Measurements from ENCODE around the gene GAPVD1. TPM values are rescaled to one million over a fixed set of nuclear protein-coding genes. Genes with fewer than 3 reads are reported as not detected.
"Not testable (repeated sequence)": the region's sequence is repeated elsewhere in the genome, so short reads cannot be mapped to it uniquely, and the experiment has no call there.

GAPVD1 gene
- total RNA-seq, 1 donor from 2014 or later: 43.5 TPM

DNA sequence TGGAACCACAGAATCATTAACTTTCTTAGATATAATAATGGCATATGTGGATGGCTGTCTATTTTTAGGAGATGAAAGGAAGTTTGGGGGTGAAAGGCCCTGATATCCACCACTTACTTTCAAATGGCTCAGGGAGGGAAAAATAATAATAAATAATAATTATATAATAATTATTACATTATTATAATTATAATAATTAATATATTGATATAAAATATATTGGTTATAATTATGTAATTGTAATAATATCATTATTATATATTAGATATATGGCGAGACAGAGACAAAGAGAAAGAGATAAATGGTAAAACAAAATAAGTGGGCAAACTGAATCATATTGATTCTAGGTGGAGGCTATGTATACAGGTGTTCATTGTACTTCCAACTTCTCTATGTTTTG lies 136.6 kb downstream of the GAPVD1 start:
- Mint-ChIP-seq H3K4me3 (no peak overlapping the region), H3K36me3 (no peaks in the 10 kb centered on the region), H3K27me3 (ENCODE audit: insufficient read depth, low read depth) (peaks cover 3% of the 10 kb centered on the region), H3K9me3 (no peaks in the 10 kb centered on the region), H3K4me1 (peaks cover 6% of the 10 kb centered on the region), H3K27ac (no peak overlapping the region)
- Histone ChIP-seq H2AFZ (replicated peaks) (no peak overlapping the region), H4K20me1 (ENCODE audit: low read depth) (no peaks in the 10 kb centered on the region), H3K27me3 (no peaks in the 10 kb centered on the region), H3K4me3 (no peak overlapping the region), H3K4me1 (no peaks in the 10 kb centered on the region), H3F3A (ENCODE audit: low read depth) (peaks cover 9% of the 10 kb centered on the region), H3K36me3 (no peaks in the 10 kb centered on the region), H3K4me2 (no peak overlapping the region), H3K79me2 (ENCODE audit: low read depth) (no peaks in the 10 kb centered on the region), H3K27ac (no peak overlapping the region), H3K9ac (no peak overlapping the region), H3K9me3 (ENCODE audit: low read depth) (no peaks in the 10 kb centered on the region)
- no peak for DNase-seq (ENCODE audit: low spot score)
- TF ChIP-seq, protein P1, sequence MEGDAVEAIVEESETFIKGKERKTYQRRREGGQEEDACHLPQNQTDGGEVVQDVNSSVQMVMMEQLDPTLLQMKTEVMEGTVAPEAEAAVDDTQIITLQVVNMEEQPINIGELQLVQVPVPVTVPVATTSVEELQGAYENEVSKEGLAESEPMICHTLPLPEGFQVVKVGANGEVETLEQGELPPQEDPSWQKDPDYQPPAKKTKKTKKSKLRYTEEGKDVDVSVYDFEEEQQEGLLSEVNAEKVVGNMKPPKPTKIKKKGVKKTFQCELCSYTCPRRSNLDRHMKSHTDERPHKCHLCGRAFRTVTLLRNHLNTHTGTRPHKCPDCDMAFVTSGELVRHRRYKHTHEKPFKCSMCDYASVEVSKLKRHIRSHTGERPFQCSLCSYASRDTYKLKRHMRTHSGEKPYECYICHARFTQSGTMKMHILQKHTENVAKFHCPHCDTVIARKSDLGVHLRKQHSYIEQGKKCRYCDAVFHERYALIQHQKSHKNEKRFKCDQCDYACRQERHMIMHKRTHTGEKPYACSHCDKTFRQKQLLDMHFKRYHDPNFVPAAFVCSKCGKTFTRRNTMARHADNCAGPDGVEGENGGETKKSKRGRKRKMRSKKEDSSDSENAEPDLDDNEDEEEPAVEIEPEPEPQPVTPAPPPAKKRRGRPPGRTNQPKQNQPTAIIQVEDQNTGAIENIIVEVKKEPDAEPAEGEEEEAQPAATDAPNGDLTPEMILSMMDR (IDR thresholded peaks at IDR 0.05): no peak
- TF ChIP-seq EZH2 (IDR thresholded peaks at IDR 0.05): no peak
- no peak for TF ChIP-seq EZH2phosphoT487 (IDR thresholded peaks at IDR 0.05)

DNA sequence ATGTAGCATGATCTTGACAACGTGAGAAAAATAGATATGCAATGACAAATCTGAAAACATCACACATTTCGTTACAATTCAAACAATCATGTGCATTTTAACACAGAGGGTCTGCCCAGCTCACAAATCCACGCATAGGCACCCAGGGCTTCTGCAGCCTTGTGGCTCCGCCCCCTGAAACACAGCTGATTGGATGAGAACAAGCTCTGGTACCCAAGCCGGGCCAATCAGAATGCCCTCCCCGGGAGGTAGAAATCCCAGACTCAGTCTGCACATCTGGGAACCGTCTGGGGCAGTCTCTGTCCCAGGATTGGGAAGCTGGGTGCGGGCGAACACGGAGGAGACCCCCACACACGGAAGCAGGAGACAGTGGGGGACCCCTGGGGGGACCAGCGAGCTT lies 137.5 kb downstream of the GAPVD1 start:
- no peaks in the 10 kb centered on the region for H3K79me2 ChIP-seq (ENCODE audit: low read depth)
- no peaks in the 10 kb centered on the region for H3K36me3 ChIP-seq
- no peak overlapping the region for H3K4me2 ChIP-seq
- Mint-ChIP-seq H3K27me3 (ENCODE audit: insufficient read depth, low read depth) (peaks cover 2% of the 10 kb centered on the region), H3K4me1 (peaks cover 6% of the 10 kb centered on the region), H3K27ac (no peak overlapping the region), H3K4me3 (no peak overlapping the region), H3K9me3 (no peaks in the 10 kb centered on the region), H3K36me3 (no peaks in the 10 kb centered on the region)
- H3K4me3 ChIP-seq: no peak overlapping the region
- no peaks in the 10 kb centered on the region for H3K27me3 ChIP-seq
- H2AFZ ChIP-seq (replicated peaks): no peak overlapping the region
- TF ChIP-seq EZH2phosphoT487 (IDR thresholded peaks at IDR 0.05) (no peak), EZH2 (IDR thresholded peaks at IDR 0.05) (no peak)
- TF ChIP-seq, protein P1 (IDR thresholded peaks at IDR 0.05): no peak
- H4K20me1 ChIP-seq (ENCODE audit: low read depth): no peaks in the 10 kb centered on the region
- peaks cover 9% of the 10 kb centered on the region for H3F3A ChIP-seq (ENCODE audit: low read depth)
- H3K9me3 ChIP-seq (ENCODE audit: low read depth): no peaks in the 10 kb centered on the region
- no peak overlapping the region for H3K27ac ChIP-seq
- H3K4me1 ChIP-seq: no peaks in the 10 kb centered on the region
- H3K9ac ChIP-seq: no peak overlapping the region
- no peak for DNase-seq (ENCODE audit: low spot score)

DNA sequence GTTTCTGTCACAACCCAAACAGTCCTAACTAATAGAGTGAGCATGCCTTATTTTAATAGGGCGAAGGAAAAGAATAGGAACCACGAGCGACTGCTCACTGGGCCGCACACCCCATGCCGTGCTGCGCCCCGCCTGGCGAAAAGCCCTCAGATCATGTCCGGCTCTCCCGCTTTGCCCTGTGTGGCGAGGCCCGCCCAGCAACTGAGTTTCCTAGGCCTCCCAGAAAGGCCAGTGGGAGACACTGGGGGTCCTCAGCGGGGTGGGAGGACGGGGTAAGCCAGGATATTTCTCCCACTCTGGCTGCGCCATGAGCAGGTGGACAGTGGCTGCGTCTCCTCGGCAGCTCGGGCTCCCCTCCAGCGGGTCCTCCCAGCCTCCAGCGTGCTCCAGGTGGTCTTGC lies 138.0 kb downstream of the GAPVD1 start:
- Histone ChIP-seq H3K27ac (no peak overlapping the region), H3K36me3 (no peaks in the 10 kb centered on the region), H3K27me3 (no peaks in the 10 kb centered on the region), H3F3A (ENCODE audit: low read depth) (peaks cover 9% of the 10 kb centered on the region), H3K4me1 (no peaks in the 10 kb centered on the region), H3K9me3 (ENCODE audit: low read depth) (no peaks in the 10 kb centered on the region), H4K20me1 (ENCODE audit: low read depth) (no peaks in the 10 kb centered on the region), H3K79me2 (ENCODE audit: low read depth) (no peaks in the 10 kb centered on the region), H3K9ac (no peak overlapping the region), H3K4me3 (no peak overlapping the region), H2AFZ (replicated peaks) (peak overlapping the region; percentile 26), H3K4me2 (no peak overlapping the region)
- Mint-ChIP-seq H3K4me3 (no peak overlapping the region), H3K9me3 (no peaks in the 10 kb centered on the region), H3K36me3 (no peaks in the 10 kb centered on the region), H3K27ac (no peak overlapping the region), H3K27me3 (ENCODE audit: insufficient read depth, low read depth) (peaks cover 2% of the 10 kb centered on the region), H3K4me1 (peaks cover 6% of the 10 kb centered on the region)
- no peak for DNase-seq (ENCODE audit: low spot score)
- TF ChIP-seq EZH2phosphoT487 (IDR thresholded peaks at IDR 0.05) (no peak), EZH2 (IDR thresholded peaks at IDR 0.05) (no peak)
- TF ChIP-seq, protein P1 (IDR thresholded peaks at IDR 0.05): no peak

DNA sequence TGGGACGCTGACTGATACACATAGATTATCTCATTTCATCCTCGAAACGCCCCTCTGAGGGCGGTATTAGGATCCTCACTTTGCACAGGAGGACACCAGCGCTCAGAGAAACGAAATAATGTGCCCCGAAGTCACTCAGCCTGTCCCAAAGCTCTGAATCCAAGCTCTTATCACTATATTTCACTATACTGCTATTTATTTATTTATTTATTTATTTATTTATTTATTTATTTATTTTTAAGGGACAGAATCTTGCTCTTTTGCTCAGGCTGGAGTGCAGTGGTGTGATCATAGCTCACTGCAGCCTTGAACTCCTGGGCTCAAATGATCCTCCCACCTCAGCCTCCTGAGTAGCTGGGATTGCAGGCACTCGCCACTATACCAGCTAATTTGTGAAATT lies 138.6 kb downstream of the GAPVD1 start:
- H3K36me3 Mint-ChIP-seq; H3K27me3 ChIP-seq; H3K4me1 ChIP-seq; H3K4me2 ChIP-seq; DNase-seq (ENCODE audit: low spot score); H3K79me2 ChIP-seq (ENCODE audit: low read depth); H3K4me3 Mint-ChIP-seq; H3K9me3 ChIP-seq (ENCODE audit: low read depth); H3F3A ChIP-seq (ENCODE audit: low read depth); H3K27me3 Mint-ChIP-seq (ENCODE audit: insufficient read depth, low read depth); H3K36me3 ChIP-seq; H3K27ac ChIP-seq; H3K9me3 Mint-ChIP-seq; H3K4me3 ChIP-seq; H4K20me1 ChIP-seq (ENCODE audit: low read depth); H3K9ac ChIP-seq; H3K4me1 Mint-ChIP-seq: not testable (repeated sequence)
- peak overlapping the region; percentile 35 for H3K27ac Mint-ChIP-seq
- H2AFZ ChIP-seq (replicated peaks): peak overlapping the region; percentile 26
